GM19463 (cell line): ENCODE data around the gene RDM1.

ENCODE experiments used
- ATAC-seq: cut with Tn5 transposase; IDR thresholded peaks from one replicate; pipeline ENCODE4 v1.9.1; 2021; ENCODE audit warnings: mild to moderate bottlenecking, moderate library complexity; ENCODE audit not compliant: unreplicated experiment

Gene RDM1

GRCh38 chr17:35875072-35875799 lies 55.3 kb downstream of the RDM1 start:
- ATAC-seq: no peak

GRCh38 chr17:35872196-35872980 lies 58.2 kb downstream of the RDM1 start:
- ATAC-seq: no peak

GRCh38 chr17:35870906-35871819 lies 59.4 kb downstream of the RDM1 start:
- ATAC-seq: no peak

- ATAC-seq: no peak
Observed at GRCh38 chr17:35868737-35869136, 61.8 kb downstream of the RDM1 start, which contains the start of gene HEATR9. Gene HEATR9 (minus strand): TSS chr17:35868891. CDS start chr17:35868742, 149 bp downstream.
